HL-60 (cell line): ENCODE results near the gene PDXK.

Source experiments
- DNase-seq, 2 experiments: peaks; one replicate each; pipeline ENCODE4 v3.0.0-alpha.2; 2010 to 2020; ENCODE audit warnings: low read depth in 1 of 2, low spot score in 1 of 2
- H3K27ac ChIP-seq: fragments of 250-450 bp; sonication (Bioruptor Pico); replicated peaks from 2 replicates; pipeline ENCODE4 v1.5.1; 2020; ENCODE audit warnings: mild to moderate bottlenecking, moderate library complexity
- H3K27me3 ChIP-seq: fragments of 250-450 bp; sonication (Bioruptor Pico); 2 replicates; pipeline ENCODE4 v1.5.1; 2021; ENCODE audit warnings: mild to moderate bottlenecking, moderate library complexity; ENCODE audit not compliant: insufficient read depth, poor library complexity, severe bottlenecking
- H3K4me3 ChIP-seq: replicated peaks from 2 replicates; pipeline ENCODE4 v1.5.1; 2011; ENCODE audit warnings: mild to moderate bottlenecking, control low read depth, low read length; ENCODE audit not compliant: insufficient read depth
- GABPA ChIP-seq: IDR thresholded peaks from 2 replicates; pipeline ENCODE4 v1.6.1; 2012; ENCODE audit warnings: low read depth
- POLR2AphosphoS5 ChIP-seq: IDR thresholded peaks from 2 replicates; pipeline ENCODE4 v1.6.1; 2012; ENCODE audit warnings: low read depth
- REST ChIP-seq: IDR thresholded peaks from 2 replicates; pipeline ENCODE4 v1.6.1; 2012; ENCODE audit warnings: low read depth; ENCODE audit not compliant: insufficient replicate concordance
- SPI1 ChIP-seq: IDR thresholded peaks from 2 replicates; pipeline ENCODE4 v1.6.1; 2012; ENCODE audit warnings: low read depth, mild to moderate bottlenecking, borderline replicate concordance
- TF ChIP-seq, protein P1 (sequence below): IDR thresholded peaks from one replicate; pipeline ENCODE4 v1.5.1; 2011; ENCODE audit warnings: low read length, control low read depth, inconsistent platforms; ENCODE audit not compliant: insufficient read depth

The PDXK gene

DNA sequence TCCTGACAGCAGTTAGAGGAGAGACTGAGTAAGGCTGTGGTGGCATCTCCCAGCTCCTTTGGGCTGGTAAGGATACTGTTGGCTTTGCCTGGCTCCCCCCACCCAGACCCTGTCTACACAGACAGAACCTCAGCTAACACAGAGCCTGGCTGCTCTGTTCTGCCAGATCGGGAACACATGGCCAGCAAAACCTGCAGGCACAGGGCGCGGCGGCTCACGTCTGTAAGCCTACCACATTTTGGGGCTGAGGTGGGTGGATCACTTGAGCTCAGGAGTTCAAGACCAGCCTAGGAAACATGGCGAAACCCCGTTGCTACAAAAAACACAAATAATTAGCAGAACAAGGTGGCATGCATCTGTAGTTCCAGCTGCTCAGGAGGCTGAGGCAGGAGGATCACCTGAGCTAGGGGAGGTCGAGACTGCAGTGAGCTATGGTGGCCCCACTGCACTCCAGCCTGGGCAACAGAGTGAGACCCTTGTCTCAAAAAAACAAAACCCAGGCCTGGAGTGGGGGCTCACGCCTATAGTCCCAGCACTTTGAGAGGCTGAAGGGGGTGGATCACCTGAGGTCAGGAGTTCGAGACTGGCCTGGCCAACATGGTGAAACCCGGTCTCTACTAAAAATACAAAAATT lies 50.5 kb downstream of the PDXK start:
- DNase-seq: no peak
- no peak overlapping the region for H3K4me3 ChIP-seq
- TF ChIP-seq, protein P1, sequence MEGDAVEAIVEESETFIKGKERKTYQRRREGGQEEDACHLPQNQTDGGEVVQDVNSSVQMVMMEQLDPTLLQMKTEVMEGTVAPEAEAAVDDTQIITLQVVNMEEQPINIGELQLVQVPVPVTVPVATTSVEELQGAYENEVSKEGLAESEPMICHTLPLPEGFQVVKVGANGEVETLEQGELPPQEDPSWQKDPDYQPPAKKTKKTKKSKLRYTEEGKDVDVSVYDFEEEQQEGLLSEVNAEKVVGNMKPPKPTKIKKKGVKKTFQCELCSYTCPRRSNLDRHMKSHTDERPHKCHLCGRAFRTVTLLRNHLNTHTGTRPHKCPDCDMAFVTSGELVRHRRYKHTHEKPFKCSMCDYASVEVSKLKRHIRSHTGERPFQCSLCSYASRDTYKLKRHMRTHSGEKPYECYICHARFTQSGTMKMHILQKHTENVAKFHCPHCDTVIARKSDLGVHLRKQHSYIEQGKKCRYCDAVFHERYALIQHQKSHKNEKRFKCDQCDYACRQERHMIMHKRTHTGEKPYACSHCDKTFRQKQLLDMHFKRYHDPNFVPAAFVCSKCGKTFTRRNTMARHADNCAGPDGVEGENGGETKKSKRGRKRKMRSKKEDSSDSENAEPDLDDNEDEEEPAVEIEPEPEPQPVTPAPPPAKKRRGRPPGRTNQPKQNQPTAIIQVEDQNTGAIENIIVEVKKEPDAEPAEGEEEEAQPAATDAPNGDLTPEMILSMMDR: no peak
- TF ChIP-seq SPI1: no peak
- no peak overlapping the region for H3K27ac ChIP-seq
- no peaks in the 10 kb centered on the region for H3K27me3 ChIP-seq

DNA sequence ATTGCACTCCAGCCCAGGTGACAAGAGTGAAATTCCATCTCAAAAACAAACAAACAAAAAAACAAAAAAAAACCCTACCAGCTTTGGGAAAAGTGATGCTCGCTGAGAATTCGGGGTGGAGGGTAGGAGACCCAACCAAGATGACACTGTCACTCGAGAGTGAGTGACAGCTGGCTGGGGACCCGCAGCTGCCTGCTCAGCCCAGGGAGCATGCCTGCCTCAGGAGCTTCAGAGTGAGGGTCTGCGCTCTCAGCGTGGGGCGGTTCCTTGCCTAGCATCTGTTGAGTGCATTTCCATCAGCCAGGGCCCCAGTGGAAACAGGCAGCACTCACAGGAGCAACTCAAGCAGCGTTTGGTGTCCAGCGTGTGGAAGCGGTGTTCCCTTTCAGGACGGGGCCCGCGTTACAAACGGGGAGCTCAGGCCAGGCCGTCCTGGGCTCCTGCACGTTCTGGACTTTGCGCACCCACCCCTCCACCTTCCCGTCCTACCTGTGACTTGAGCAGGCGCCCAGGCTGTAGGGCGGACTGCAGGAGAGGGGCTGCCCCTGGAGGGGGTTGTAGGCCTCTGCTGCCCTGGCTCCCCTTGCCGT lies 51.2 kb downstream of the PDXK start:
- no peak overlapping the region for H3K27ac ChIP-seq
- no peaks in the 10 kb centered on the region for H3K27me3 ChIP-seq
- TF ChIP-seq GABPA (no peak), SPI1 (no peak), POLR2AphosphoS5 (no peak), REST (no peak)
- H3K4me3 ChIP-seq: no peak overlapping the region
- no peak for DNase-seq

DNA sequence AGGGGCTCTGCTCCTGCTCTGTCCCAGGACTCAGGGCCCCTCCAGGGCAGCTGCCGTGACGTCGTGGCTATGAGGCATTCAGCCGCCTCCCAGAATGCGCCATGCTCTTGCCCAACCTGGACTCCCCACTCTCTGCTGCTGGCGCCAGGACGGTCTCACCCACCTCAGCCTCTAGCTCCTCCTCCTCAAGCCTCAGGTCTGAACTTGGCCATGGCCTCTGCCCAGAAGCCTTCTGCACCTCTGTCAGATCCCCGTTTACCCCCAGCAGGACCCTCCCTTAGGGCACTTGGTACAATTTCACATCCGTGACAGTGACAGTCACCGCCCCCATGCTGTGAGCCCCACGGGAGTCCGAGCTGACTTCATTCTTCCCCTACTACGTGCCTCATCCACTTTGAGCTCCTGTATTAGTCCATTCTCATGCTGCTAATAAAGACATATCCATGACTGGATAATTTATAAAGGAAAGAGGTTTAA lies 52.3 kb downstream of the PDXK start:
- DNase-seq: no peak
- TF ChIP-seq SPI1 (no peak), POLR2AphosphoS5 (no peak), REST (no peak), GABPA (no peak)
- TF ChIP-seq, protein P1: no peak
- Histone ChIP-seq H3K4me3 (no peak overlapping the region), H3K27ac (no peak overlapping the region), H3K27me3 (no peaks in the 10 kb centered on the region)

DNA sequence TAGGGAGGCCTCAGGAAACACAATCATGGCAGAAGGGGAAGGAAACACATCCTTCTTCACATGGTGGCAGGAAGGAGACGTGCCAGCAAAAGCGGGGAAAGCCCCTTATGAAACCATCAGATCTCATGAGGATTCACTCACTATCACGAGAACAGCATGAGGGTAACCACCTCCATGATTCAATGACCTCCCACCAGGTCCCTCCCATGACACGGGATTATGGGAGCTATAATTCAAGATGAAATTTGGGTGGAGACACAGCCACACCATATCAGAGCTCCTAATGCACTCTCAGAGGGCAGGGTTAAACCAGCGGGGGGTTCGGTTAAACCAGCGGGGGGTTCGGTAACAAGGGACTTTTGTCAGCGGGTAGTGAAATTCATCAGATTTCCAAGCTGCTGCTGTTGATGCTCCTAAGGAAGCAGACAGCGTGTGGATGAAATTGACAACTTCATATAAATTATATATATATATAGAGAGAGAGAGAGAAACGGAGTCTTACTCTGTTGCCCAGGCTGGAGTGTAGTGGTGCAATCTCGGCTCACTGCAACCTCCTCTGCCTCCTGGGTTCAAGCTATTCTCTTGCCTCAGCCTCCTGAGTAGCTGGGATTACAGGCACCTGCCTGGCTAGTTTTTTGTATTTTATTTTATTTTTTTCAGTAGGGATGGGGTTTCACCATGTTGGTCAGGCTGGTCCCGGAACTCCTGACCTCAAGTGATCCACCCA lies 52.9 kb downstream of the PDXK start:
- TF ChIP-seq REST (no peak), POLR2AphosphoS5 (no peak), SPI1 (no peak), GABPA (no peak)
- TF ChIP-seq, protein P1: no peak
- Histone ChIP-seq H3K4me3 (no peak overlapping the region), H3K27me3 (no peaks in the 10 kb centered on the region), H3K27ac (no peak overlapping the region)
- DNase-seq: no peak
